ENCODE results near the gene ABCG1.

ABCG1 gene

DNA sequence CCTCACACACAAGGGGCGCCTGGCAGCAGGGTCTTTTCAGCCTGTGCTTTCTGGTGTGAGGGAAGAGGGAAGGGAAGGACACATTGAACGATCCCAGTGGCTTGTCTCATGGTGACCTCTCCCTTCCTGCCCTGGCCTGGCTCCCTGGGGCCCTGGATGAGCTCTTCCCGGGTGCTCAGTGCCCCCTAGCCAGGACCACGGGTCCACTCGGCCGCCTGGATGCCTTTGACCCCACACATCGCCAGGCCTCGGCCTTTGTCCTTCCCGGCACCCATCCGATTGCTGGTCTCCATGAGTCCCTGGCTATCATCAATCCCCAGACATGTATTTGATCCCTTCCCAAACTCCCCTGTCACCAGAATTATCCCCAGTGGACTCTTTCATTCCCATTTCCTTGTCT lies 102.3 kb downstream of the ABCG1 start:
- no peak for DNase-seq (ENCODE audit: low read depth)

- no peak for DNase-seq (ENCODE audit: low read depth)
Observed at GRCh38 chr21:42321845-42322244, 102.9 kb downstream of the ABCG1 start.

DNA sequence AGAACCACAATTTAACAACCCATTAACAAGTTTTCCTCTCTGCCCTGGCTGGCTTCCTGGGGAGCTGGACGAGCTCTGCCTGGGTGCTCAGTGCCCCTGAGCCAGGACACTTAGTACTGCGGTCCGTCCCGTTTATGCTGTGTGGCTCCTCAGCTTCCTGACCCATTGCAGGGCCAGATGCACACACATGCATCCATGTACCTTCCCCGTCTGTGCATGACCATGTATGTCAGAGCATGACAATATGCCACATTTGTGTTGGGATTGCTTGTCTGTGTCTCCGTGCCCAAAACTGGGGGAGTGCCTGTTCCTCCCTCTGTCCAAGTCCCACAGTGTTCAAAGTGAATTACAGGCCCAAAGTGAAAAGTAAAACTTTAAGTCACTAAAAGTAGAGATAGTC lies 106.0 kb downstream of the ABCG1 start:
- no peak for DNase-seq (ENCODE audit: low read depth)

DNA sequence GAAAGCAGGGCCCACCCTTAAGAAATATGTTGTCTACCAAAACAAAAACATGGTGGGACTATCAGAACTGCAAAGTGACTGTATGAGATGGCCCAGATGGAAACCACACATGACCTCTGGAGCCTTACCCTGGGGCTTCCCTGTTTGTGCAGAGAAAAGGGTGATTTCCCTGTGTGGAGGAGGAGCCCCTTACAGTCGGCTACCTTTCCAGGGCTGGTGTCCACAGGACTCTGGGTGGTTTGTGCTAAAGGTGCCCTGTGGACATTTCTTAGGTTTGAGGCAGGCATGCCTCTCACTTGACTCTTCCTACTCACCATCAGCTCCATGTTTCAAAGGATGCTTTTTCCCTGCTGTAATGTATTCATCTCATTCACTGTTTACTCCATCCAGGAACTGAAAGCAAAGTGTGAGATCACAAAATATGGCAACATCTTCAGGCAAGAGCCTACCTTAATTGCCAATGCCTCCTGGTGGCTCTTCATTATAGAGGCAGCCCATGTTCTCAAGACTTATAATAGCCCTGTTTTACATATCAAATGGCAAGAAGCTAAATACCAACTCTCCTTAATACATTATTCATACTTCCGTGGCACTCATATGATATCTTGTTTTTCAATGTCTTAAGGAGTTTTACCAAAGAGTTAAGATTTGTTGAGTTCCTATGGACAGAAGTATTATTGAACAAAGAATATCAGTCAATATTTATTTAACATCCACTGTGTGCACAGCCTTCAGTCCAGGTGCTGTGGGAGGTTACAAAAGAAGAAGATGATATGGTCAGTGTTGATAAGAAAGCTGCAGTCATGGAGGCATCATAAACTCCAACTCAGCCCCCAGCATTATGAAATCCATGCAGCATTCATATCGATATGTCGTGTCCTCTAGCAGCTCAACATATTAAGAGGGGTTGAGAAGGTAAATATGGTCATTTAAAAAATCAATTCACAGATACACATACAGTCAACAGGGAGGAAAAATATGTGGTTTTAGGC lies 111.7 kb downstream of the ABCG1 start:
- DNase-seq (ENCODE audit: low read depth), result no peak

GRCh38 chr21:42331660-42332059 lies 112.7 kb downstream of the ABCG1 start:
- no peak for DNase-seq (ENCODE audit: low read depth)

DNA sequence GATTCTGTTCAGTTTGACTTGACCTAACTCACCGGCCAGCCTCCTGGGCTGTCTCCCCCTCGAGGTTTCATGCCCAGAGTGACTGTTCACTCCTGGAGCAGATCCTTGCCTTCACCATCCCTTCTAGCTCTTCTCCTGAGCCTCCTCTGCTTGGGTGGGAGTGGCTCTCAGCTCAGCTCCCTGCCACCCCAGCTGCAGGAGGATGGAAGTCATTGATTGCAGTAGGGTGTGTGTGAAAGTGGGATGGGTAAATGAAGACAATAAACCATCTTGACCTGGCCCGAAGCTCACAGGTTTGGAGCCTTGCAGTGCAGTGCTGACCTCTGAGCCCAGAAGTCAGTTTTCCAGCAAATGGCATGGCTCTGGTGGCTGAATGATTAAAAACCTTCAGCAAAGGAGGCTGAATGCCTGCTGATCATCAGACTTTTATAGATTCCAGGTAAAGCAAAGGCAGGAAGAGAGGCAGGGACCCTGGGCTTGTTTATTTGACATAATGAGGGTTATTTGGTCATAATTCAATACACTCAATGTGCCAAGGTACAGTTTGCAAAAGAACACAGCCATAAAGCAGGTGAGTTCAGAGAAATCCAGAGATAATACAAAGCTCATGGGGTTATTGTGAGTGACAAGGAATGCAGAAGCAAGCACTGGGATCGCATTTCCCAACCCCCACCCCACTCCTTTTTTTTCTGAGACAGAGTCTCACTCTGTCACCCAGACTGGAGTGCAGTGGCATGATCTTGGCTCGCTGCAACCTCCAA lies 113.8 kb downstream of the ABCG1 start:
- DNase-seq (ENCODE audit: low read depth), result no peak

GRCh38 chr21:42336054-42336453 lies 117.1 kb downstream of the ABCG1 start:
- no peak for DNase-seq (ENCODE audit: low read depth)

- DNase-seq (ENCODE audit: low read depth), result no peak
Observed at GRCh38 chr21:42337276-42337675, 118.3 kb downstream of the ABCG1 start.

GRCh38 chr21:42337830-42338728 lies 119.1 kb downstream of the ABCG1 start:
- DNase-seq (ENCODE audit: low read depth), result peak; percentile 79

GRCh38 chr21:42338729-42339715 lies 120.1 kb downstream of the ABCG1 start:
- DNase-seq (ENCODE audit: low read depth), result no peak

GRCh38 chr21:42340187-42341050 lies 121.5 kb downstream of the ABCG1 start:
- no peak for DNase-seq (ENCODE audit: low read depth)

- DNase-seq (ENCODE audit: low read depth), result no peak
Observed at GRCh38 chr21:42341776-42342542, 123.0 kb downstream of the ABCG1 start.

DNA sequence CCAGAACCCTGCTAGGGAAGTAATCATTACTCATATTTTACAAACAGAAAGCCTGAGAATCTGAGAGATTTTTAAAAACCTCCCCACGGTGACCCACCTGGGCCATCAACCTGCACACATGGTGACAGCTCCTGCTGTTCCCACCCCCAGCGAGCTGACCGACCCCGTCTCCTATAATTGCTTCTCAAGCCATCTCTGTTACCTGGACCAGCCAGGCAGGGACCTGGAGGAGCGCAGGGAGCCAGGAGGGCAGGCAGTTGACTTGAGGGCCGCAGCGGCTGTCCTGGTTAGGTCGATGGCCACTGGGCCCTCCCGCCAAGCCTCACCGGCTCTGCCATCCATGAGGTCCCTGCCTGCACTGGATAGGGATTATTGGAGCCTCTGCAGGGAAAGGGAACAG lies 124.2 kb downstream of the ABCG1 start:
- no peak for DNase-seq (ENCODE audit: low read depth)

GRCh38 chr21:42343556-42343955 lies 124.6 kb downstream of the ABCG1 start:
- DNase-seq (ENCODE audit: low read depth), result no peak

GRCh38 chr21:42343963-42344510 lies 125.1 kb downstream of the ABCG1 start:
- no peak for DNase-seq (ENCODE audit: low read depth)

GRCh38 chr21:42344631-42345030 lies 125.7 kb downstream of the ABCG1 start:
- no peak for DNase-seq (ENCODE audit: low read depth)

GRCh38 chr21:42346441-42346840 lies 127.5 kb downstream of the ABCG1 start:
- no peak for DNase-seq (ENCODE audit: low read depth)
